Activated T-helper 2 cell treated with anti-CD3 and anti-CD28 coated beads, Interferon-gamma antibody, Interleukin-2, Interleukin-4, amounts not matched to agents 10 μg/mL and 5 μg/mL and 100 μg/mL, durations not matched to agents 14 hours and 24 hours and 36 hours (primary cell): ENCODE data around the gene SETD7. TPM values are rescaled to one million over a fixed set of nuclear protein-coding genes. Genes with fewer than 3 reads are reported as not detected.

Experiments
- DNase-seq: peaks from one replicate; pipeline ENCODE4 v3.0.0; 2021; ENCODE audit warnings: low spot score
- H3K27ac Mint-ChIP-seq: one replicate; pipeline ENCODE4 v1.8.0; 2021; ENCODE audit warnings: mixed read lengths
- H3K27me3 Mint-ChIP-seq: one replicate; pipeline ENCODE4 v1.8.0; 2021; ENCODE audit warnings: low read depth, mixed read lengths
- H3K36me3 Mint-ChIP-seq: one replicate; pipeline ENCODE4 v1.8.0; 2021; ENCODE audit warnings: low read depth, mixed read lengths
- H3K4me1 Mint-ChIP-seq: one replicate; pipeline ENCODE4 v1.8.0; 2021; ENCODE audit warnings: low read depth, mixed read lengths
- H3K4me3 Mint-ChIP-seq: one replicate; pipeline ENCODE4 v1.8.0; 2021; ENCODE audit warnings: low read depth, mild to moderate bottlenecking, moderate library complexity, mixed read lengths
- H3K9me3 Mint-ChIP-seq: one replicate; pipeline ENCODE4 v1.8.0; 2021; ENCODE audit warnings: mixed read lengths
- intact Hi-C: fragments of 100-400 bp; cut with micrococcal nuclease; formaldehyde crosslinking; loops from one replicate; pipeline ENCODE4 v1.15.1; 2023
- total RNA-seq: library from RNA; stranded (reverse); gene quantifications from 2 replicates; pipeline ENCODE4 v1.2.3, GENCODE V29; 2022

Gene SETD7
- total RNA-seq, 1 donor from 2014 or later: 20.7 TPM

DNA sequence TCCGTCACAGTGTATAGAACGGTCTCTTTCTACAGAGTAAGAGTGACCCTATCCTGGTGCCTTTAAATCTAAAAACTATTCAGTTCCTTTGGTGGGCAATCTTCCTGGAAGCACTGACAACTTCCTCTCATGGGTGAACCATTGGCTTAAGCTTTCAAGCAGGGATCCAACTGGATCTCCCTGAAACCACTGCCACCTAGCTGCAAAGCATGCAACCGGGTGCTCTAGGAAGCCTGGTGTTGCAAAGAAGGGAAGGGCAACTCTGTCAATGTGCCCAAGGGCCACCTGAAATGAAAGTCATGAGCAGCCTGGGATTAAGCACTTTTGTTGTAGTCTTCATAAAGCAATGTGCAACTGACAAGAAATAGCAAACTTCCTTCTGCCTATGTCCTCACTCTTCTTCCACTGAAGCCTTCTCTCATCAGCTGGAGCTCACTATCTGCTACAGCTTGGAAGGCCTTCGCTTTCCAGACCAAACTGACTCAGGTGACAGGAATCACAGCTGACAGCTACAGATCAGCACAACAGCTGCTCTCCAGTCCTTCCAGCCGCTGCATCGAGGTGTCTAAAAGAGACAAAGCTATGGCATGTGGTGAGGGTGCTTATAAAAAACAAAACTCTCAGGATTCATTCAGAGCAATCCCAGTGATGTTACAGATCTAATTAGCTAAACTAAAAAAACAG is 46.1 kb downstream of the SETD7 start:
- H3K4me1 Mint-ChIP-seq: no peaks in the 10 kb centered on the region
- DNase-seq: no peak
- no peaks in the 10 kb centered on the region for H3K27me3 Mint-ChIP-seq
- H3K9me3 Mint-ChIP-seq: no peaks in the 10 kb centered on the region
- intact Hi-C loops: no loop called here
- H3K4me3 Mint-ChIP-seq: no peak overlapping the region
- H3K27ac Mint-ChIP-seq: no peak overlapping the region
- H3K36me3 Mint-ChIP-seq: peaks cover 60% of the 10 kb centered on the region

DNA sequence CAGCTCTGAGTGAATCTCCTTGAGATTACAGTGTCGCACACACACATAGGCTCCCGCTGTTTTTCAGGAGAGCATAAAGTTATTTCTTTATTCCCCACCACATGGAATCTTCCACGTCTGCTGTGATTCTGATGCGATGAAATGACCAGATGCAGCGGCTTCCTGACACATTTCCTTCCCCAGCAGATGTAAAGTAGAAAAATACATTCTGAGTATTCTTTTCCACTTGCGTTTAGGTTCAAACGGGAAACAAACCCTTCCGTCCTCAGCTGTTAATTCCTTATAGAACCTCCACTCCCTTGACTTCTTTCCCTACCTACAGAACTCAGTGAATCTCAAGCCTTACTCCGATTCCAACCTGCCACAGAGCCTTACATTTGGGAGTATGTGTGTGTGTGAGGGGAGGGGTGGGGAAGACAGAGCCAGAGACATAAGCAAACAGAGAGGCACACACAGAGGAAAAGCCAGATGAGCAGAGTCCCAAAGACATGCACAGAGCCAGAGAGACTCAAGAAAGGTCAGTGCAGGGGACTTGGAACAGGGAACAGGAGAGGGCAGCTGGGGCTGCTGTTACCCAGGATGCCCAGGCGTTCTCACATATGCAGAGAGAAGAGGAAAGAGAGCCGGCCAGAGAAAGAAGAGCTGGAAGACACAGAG is 47.3 kb downstream of the SETD7 start:
- Mint-ChIP-seq H3K4me1 (peaks cover 1% of the 10 kb centered on the region), H3K27ac (no peak overlapping the region)

DNA sequence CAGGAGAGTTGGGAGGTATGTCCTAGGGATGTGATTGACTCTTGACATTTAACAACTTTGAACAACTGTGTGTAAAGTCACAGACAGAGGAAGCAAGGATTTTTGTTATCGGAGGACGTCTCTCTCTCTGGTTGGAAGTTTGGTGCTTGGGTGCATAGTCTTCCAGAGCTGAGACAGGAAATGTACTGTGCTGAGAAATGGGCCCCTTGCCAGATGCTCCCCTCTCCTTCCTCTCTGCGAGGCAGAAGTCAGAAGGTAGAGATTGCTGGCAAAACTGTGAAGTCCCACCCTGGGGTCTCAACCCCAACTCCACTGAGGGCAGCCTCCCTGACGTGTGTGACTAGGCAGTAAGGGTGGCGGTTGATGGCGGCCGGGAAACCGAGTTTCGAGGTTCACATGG is 49.2 kb downstream of the SETD7 start:
- Mint-ChIP-seq H3K27me3 (no peaks in the 10 kb centered on the region), H3K36me3 (peaks cover 49% of the 10 kb centered on the region), H3K4me1 (peaks cover 3% of the 10 kb centered on the region), H3K9me3 (no peaks in the 10 kb centered on the region), H3K27ac (peak overlapping the region; percentile 15), H3K4me3 (no peak overlapping the region)
- DNase-seq: no peak
- intact Hi-C loops: no loop called here

More for the DNA sequence above, 47.3 kb downstream of the SETD7 start:
- no peak for DNase-seq
- Mint-ChIP-seq H3K36me3 (peaks cover 59% of the 10 kb centered on the region), H3K27me3 (no peaks in the 10 kb centered on the region), H3K4me3 (no peak overlapping the region), H3K9me3 (no peaks in the 10 kb centered on the region)
- intact Hi-C loops: no loop called here

DNA sequence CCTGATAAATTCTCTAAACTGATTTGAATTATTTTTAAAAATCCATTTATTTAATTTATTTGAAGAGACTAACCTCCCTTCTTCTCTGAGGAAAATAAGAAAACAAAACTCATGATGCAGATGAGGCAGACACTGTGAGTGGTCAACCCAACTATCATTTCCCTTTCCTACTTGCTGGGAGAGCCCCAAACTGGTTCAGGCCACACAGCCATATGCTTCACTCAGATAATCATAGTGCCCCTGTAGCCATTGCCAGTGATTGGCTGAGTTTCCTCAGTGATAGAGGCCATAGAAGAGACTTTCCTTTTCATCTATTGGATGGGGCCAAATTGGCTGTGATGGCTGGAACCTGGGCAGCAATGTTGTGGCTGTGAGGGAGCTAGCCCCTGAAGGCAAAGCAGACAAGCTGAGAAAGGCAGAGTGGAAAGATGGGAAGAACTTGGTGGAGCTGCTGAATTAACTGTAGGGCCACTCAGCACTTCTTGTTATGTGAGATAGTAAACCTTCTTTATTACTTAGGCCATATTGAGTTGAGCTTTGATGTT is 52.3 kb downstream of the SETD7 start:
- no peaks in the 10 kb centered on the region for H3K27me3 Mint-ChIP-seq
- peaks cover 3% of the 10 kb centered on the region for H3K4me1 Mint-ChIP-seq
- H3K36me3 Mint-ChIP-seq: peaks cover 25% of the 10 kb centered on the region
- no peaks in the 10 kb centered on the region for H3K9me3 Mint-ChIP-seq
- intact Hi-C loops: no loop called here
- DNase-seq: no peak
- no peak overlapping the region for H3K27ac Mint-ChIP-seq
- no peak overlapping the region for H3K4me3 Mint-ChIP-seq

DNA sequence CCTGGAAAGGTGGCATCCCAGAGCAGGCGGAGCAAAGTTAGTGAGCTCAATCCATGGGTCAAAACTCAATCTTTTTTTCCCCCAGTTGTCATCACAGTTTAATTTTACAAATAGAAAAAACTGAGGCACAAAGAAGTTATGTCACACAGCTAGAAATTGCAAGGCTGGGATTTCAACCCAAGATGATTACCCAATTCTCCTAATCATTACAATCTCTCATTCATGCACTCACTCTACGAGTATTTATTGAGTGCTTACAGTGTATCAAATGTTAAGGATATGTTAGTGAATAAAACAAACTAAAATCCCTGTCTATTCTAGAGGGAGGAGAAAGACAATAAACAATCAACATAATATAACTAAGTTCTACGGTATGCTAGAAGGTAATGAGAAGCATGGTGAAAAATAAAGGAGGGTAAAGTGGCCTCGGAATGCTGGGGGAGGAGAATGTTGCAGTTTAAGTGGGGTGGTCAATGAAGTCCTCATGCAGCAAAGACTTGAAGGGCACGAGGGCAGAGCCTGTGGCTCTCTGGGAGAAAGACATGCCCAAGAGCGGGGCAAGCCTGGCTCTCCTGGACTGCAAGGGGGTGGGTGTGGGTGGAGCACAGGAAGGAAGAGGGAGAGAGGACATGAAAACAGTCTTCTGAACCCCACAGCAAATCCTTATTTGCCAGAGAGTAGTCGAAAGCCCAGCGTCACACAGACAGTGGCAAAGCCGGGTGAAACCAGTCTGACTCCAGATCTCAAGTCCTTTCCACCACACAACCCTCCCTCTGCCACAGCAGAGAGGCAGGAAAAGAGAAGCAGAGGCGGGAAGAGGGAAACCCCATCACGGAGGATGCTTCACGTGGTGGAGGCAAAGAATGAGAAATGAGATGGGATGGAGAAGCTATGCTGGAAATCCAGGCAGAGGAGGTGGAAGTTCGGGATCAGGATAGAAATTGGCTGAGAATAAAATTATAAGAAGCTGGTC is 53.8 kb downstream of the SETD7 start:
- intact Hi-C loops: no loop called here
- peaks cover 24% of the 10 kb centered on the region for H3K36me3 Mint-ChIP-seq
- H3K9me3 Mint-ChIP-seq: no peaks in the 10 kb centered on the region

DNA sequence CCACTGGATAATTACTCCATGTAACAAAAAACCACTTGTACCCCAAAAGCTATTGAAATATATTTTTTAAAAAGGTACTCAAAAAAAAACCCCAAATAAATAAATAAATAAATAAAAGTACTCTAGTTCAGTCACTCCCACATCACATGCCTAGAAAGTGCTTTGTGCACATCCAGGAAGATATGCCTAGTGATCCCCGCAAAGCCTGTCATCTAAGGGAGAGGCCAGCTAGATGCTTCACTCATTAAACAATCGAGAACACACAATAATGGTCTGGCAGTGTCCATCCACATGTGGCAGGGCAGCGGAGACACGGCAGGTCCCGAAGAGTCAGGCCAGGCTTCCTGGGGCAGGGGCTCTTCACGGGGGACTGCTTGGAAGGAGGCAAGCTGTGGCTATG is 54.5 kb downstream of the SETD7 start:
- no peak overlapping the region for H3K4me3 Mint-ChIP-seq
- H3K27me3 Mint-ChIP-seq: no peaks in the 10 kb centered on the region

More for the DNA sequence above, 53.8 kb downstream of the SETD7 start:
- no peak overlapping the region for H3K27ac Mint-ChIP-seq
- no peaks in the 10 kb centered on the region for H3K27me3 Mint-ChIP-seq
- no peak overlapping the region for H3K4me3 Mint-ChIP-seq
- DNase-seq: no peak
- peaks cover 9% of the 10 kb centered on the region for H3K4me1 Mint-ChIP-seq

DNA sequence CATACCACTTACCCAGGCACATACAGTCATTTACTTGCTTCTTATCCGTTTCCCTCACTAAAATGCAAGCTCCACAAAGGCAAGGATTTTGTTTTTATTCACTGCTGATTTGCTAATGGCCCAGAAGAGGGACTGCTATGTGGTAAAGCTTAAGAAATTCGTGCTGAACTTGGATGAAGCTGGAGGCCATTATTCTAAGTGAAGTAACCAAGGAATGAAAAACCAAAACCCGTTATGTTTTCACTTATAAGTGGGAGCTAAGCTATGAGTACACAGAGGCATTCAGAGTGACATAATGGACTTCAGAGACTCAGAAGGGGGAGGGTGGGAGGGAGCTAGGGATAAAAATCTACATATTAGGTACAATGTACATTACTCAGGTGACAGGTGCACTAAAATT is 54.9 kb downstream of the SETD7 start:
- Mint-ChIP-seq H3K4me1 (peaks cover 9% of the 10 kb centered on the region), H3K36me3 (peaks cover 18% of the 10 kb centered on the region), H3K27me3 (no peaks in the 10 kb centered on the region), H3K9me3 (no peaks in the 10 kb centered on the region), H3K27ac (no peak overlapping the region), H3K4me3 (no peak overlapping the region)
- no peak for DNase-seq
- intact Hi-C loops: no loop called here

More for the DNA sequence above, 54.5 kb downstream of the SETD7 start:
- no peak overlapping the region for H3K27ac Mint-ChIP-seq
- H3K9me3 Mint-ChIP-seq: no peaks in the 10 kb centered on the region
- H3K36me3 Mint-ChIP-seq: peaks cover 21% of the 10 kb centered on the region
- no peak for DNase-seq
- peaks cover 9% of the 10 kb centered on the region for H3K4me1 Mint-ChIP-seq
- intact Hi-C loops: no loop called here

DNA sequence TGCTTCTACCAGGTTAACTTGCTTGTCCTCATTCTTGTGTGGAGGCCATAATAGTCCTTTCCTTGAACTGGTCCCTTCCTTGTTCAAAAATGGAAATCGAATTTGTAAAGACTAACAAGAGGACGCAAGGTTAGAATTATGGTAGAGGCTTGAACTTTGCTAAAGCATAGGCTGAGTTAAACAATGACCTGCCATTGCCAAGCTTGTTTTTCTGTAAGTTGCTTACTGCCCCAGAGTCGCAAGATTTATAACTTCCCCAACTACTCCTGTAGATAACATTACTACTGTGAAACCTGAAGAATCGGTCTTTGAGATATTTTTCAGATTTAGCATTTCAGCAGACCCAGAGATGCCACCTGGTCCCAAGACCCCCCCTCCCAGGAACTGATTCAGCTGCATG is 56.8 kb downstream of the SETD7 start:
- no peak overlapping the region for H3K27ac Mint-ChIP-seq
- H3K27me3 Mint-ChIP-seq: no peaks in the 10 kb centered on the region
- H3K4me1 Mint-ChIP-seq: peaks cover 9% of the 10 kb centered on the region
- no peaks in the 10 kb centered on the region for H3K9me3 Mint-ChIP-seq
- peaks cover 3% of the 10 kb centered on the region for H3K36me3 Mint-ChIP-seq
- no peak overlapping the region for H3K4me3 Mint-ChIP-seq
- DNase-seq: no peak
- intact Hi-C loops: no loop called here

DNA sequence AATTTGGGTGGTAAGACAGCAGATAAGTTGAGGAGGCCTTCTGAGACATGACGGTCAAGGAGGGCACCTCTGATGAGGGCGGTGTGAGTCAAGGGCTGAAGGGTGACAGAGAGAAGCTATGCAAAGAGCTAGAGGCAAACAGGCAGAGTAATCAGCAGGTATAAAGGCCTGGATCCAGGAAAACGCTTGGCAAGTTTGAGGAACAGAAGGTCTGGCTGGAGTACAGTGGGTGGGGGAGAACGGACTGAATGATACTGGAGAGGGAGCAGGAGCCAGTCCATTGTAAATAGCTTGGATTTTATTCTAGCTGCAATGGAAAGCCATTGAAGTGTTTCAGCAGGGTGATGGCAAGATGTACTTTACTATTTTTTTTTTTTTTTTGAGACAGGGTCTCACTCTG is 62.8 kb downstream of the SETD7 start:
- intact Hi-C loops: no loop called here
- H3K27ac Mint-ChIP-seq: no peak overlapping the region
- peaks cover 4% of the 10 kb centered on the region for H3K4me1 Mint-ChIP-seq
- no peak overlapping the region for H3K4me3 Mint-ChIP-seq
- DNase-seq: no peak
- H3K27me3 Mint-ChIP-seq: peaks cover 3% of the 10 kb centered on the region
- H3K9me3 Mint-ChIP-seq: no peaks in the 10 kb centered on the region
- no peaks in the 10 kb centered on the region for H3K36me3 Mint-ChIP-seq

DNA sequence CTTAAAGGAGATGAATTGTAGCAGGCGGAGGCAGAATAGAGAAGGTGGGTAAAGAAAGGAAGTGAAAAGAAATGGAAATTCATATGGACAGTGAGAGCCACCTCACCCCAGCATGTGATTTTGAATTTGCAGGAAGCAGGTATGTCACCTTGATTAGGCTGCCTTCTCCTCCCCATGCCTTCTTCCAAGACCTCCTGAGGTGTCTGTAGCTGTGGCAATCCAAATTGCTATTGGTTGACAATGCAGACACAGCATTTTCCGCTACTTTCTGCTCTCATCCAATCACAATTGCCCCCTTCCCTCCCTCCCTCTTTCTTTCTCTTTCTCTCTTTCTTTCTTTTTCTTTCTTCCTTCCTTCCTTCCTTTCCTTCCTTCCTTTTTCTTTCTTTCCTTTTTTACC is 63.6 kb downstream of the SETD7 start:
- H3K27me3 Mint-ChIP-seq: peaks cover 6% of the 10 kb centered on the region
- H3K36me3 Mint-ChIP-seq: no peaks in the 10 kb centered on the region
- intact Hi-C loops: no loop called here
- no peak for DNase-seq
- H3K4me1 Mint-ChIP-seq: no peaks in the 10 kb centered on the region
- no peaks in the 10 kb centered on the region for H3K9me3 Mint-ChIP-seq
- no peak overlapping the region for H3K4me3 Mint-ChIP-seq
- no peak overlapping the region for H3K27ac Mint-ChIP-seq

DNA sequence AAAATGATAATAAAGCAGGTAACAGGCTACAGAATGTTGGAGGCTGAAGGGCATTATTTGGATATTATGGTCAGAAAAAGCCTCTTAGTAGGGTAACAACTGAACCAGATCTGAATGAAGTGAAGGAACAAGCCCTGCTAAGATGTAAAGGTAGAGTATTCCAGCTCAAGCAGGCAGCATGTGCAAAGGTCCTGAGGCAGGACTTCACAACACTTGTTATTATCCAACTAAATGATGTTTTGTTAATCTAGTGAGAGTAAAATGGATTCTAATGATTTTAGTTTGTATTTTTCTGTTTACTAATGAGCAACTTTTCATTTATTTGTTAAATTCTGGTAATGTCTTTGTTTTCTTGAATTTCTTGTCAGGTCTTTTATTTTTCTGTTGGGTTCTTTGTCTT is 66.4 kb downstream of the SETD7 start:
- DNase-seq: no peak
- H3K27ac Mint-ChIP-seq: no peak overlapping the region
- H3K27me3 Mint-ChIP-seq: peaks cover 11% of the 10 kb centered on the region
- no peaks in the 10 kb centered on the region for H3K9me3 Mint-ChIP-seq
- H3K4me1 Mint-ChIP-seq: no peaks in the 10 kb centered on the region
- intact Hi-C loops: no loop called here
- H3K4me3 Mint-ChIP-seq: no peak overlapping the region
- H3K36me3 Mint-ChIP-seq: no peaks in the 10 kb centered on the region

DNA sequence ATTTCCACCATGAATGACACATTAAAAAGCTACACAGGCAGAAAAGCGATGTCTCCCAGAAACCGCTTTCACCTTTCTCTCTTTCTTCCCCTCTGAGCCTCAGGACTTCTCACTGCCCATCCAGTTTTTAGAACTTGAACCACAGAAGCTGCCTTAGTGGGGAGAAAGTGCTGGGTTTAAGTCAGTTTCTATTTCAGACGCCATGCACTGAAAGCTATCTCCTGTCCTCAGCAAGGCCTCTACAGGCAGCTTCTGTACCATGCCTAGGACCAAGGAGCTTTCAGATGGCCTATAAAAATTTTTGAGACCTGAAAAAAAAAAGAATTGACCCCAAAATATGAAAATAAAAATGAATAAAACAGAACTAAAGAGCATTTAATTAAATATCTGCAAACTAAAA is 67.6 kb downstream of the SETD7 start:
- Mint-ChIP-seq H3K36me3 (no peaks in the 10 kb centered on the region), H3K4me1 (no peaks in the 10 kb centered on the region), H3K4me3 (no peak overlapping the region), H3K9me3 (no peaks in the 10 kb centered on the region), H3K27ac (no peak overlapping the region), H3K27me3 (peaks cover 12% of the 10 kb centered on the region)
- intact Hi-C loops: no loop called here
- DNase-seq: no peak
